ENCODE results near the gene MYO9A.
"Not testable (repeated sequence)": the region's sequence is repeated elsewhere in the genome, so short reads cannot be mapped to it uniquely, and the experiment has no call there.

Gene MYO9A

GRCh38 chr15:71889947-71890346, 228.0 kb downstream of the MYO9A start:
- in situ Hi-C loops (cut with HindIII; ENCODE audit: low sequenced_read_pairs): no loop called here

DNA sequence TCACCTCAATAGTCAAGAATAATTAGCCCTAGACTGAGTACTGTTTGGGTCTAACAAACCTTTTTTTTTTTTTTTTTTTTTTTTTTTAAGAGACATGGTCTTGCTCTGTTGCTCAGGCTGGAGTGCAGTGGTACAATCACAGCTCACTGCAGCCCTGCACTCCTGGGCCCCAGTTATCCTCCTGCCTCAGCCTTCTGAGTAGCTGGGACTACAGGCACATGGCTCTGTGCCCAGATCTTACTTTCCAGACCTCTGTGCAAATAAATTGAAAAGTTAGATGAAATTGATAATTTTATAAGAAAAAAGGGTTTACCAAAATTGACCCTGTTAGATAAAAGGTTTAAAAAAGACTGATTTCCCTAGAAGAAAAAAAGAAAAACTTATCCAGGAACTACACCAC, 228.6 kb downstream of the MYO9A start:
- in situ Hi-C loops (cut with HindIII; ENCODE audit: low sequenced_read_pairs): no loop called here

DNA sequence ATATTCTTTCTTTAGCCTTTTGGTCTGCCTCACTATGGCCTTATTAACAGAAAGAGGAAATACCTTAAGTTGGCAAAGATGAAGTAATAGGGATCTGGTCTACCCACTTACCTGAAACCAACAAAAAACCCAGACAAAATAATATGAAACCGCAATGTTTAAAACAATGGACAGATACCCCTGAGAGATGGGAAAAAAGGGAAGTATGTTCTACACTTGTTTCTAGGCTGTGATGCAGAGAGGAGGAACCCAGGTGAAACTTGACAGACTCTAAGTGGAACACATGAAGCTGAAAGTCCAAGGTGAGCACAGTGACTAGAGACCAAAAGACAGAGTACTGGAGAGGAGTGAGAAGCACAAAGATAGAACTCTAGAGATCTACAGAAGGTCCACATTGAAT, 229.2 kb downstream of the MYO9A start:
- in situ Hi-C loops (cut with HindIII; ENCODE audit: low sequenced_read_pairs): no loop called here

- in situ Hi-C loops (cut with HindIII; ENCODE audit: low sequenced_read_pairs): no loop called here
Observed at GRCh38 chr15:71885390-71885789, 232.6 kb downstream of the MYO9A start.

DNA sequence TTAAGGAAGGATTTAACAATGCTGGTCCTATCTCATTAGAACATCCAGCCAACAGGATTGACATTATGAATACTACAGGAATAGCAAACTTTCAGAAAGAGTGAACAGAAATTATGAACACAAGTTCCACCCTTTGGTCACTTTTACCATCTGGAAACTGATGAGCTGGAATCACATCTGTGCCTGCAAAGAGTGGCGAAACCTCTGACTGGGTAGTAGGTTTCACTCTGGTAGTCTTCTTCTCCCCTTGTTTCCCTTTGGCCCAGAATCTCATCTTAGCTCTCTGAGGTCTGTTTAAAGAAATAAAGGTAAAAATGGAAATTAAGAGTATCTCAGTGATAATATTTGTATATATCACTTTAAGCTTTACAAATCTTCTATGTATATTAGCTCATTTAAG, 234.5 kb downstream of the MYO9A start:
- in situ Hi-C loops (cut with HindIII; ENCODE audit: low sequenced_read_pairs): no loop called here

DNA sequence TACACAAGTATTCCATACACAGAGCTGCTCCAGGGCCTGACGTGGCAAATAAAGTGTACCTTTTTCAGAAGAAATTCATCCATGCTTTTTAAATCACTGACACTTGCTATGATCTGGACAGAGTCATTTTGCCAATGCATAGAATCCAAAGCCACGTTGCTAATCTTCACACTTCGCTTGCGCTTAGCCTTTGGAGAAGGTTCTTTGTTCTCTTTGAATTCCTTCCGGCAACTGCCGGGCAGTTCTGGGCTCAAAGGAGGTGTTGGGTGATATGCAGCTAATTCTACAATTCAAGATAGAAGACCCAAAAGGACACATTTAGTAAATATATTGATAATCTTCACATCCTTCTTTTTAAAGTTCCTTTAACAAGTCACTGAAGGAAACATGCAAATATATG, 237.7 kb downstream of the MYO9A start:
- in situ Hi-C loops (cut with HindIII; ENCODE audit: low sequenced_read_pairs): no loop called here

GRCh38 chr15:71874245-71874644, 243.7 kb downstream of the MYO9A start:
- in situ Hi-C loops (cut with HindIII; ENCODE audit: low sequenced_read_pairs): no loop called here

- in situ Hi-C loops (cut with HindIII; ENCODE audit: low sequenced_read_pairs): not testable (repeated sequence)
Observed at GRCh38 chr15:71858232-71858631, 259.7 kb downstream of the MYO9A start.

GRCh38 chr15:71853543-71853942, 264.4 kb downstream of the MYO9A start:
- in situ Hi-C loops (cut with HindIII; ENCODE audit: low sequenced_read_pairs): no loop called here

GRCh38 chr15:71844916-71845315, 273.0 kb downstream of the MYO9A start:
- in situ Hi-C loops (cut with HindIII; ENCODE audit: low sequenced_read_pairs): no loop called here

- in situ Hi-C loops (cut with HindIII; ENCODE audit: low sequenced_read_pairs): no loop called here
Observed at GRCh38 chr15:71841563-71841962, 276.4 kb downstream of the MYO9A start.

- in situ Hi-C loops (cut with HindIII; ENCODE audit: low sequenced_read_pairs): no loop called here
Observed at GRCh38 chr15:71830981-71831380, 287.0 kb downstream of the MYO9A start.

DNA sequence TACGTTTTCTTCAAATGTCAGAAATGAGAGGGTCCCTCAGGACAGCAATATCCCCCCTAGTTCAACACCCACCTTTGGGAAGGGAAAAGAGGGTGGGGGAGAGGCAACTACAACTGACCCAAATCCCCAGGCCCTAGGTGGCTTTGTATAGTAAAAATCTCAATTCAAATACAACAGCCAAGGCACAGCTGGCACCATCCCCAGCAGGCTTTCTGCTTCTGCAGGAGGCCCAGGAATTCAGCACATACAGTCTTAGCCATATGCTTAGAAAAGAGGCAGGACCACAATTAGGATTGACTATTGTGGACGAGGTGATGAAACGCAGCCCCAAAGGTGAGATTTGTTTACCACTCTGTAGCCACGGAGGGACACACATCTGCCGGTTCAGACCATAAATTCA, 291.8 kb downstream of the MYO9A start:
- in situ Hi-C loops (cut with HindIII; ENCODE audit: low sequenced_read_pairs): no loop called here

GRCh38 chr15:71825021-71825730, 292.8 kb downstream of the MYO9A start:
- in situ Hi-C loops (cut with HindIII; ENCODE audit: low sequenced_read_pairs): no loop called here

DNA sequence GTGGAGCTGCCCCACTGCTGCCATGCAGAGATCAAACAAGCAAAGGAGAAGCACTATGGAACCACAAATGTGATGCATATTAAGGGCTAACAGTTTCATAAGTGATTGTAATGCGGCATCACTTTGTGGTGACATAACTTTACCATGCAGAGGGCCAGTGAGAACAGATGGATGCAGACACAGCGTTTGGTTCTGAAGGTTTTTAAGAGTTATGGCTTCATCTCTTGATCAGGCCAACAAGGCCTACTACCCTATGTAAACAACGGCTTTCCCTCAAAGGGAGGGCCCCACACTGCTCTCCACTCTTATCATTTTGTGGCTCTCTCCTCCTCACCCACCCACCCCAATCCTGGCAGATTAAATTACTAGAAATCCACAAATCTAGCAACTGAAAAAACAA, 294.1 kb downstream of the MYO9A start:
- in situ Hi-C loops (cut with HindIII; ENCODE audit: low sequenced_read_pairs): no loop called here

DNA sequence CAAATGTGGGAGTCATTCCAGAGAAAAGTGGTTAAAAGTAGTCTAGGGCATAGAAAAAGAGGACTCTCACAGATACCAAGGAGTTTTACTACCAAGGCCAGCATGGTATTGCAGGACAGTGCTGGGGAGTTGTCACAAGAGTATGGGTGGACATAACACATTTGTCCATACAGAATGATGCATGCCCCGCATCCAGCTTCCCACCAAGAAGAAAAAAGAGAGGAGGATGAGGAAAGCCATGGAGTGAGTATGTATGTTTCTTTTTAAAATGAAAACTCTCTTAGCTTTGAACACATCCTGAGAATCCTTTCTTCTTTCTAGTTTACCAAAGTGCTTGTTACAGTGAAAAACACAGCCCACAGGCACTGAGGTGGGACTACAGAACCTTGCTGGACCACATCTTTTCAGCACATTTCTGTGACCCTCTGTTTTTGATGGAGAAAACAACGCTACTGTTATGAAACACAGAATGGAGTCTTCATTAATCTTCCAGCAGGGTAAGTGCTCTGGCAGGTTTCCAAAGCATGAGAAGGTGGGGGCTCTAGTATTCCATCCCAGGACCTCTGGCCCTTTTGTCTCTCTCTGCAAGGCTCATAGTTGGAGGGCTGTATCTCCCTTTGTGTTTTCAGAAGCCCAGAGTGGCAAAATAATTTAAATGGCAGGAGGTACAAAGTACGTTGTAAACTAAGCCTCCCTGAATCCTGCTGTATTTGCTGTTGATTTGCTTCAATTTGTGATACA, 294.9 kb downstream of the MYO9A start:
- in situ Hi-C loops (cut with HindIII; ENCODE audit: low sequenced_read_pairs): no loop called here

DNA sequence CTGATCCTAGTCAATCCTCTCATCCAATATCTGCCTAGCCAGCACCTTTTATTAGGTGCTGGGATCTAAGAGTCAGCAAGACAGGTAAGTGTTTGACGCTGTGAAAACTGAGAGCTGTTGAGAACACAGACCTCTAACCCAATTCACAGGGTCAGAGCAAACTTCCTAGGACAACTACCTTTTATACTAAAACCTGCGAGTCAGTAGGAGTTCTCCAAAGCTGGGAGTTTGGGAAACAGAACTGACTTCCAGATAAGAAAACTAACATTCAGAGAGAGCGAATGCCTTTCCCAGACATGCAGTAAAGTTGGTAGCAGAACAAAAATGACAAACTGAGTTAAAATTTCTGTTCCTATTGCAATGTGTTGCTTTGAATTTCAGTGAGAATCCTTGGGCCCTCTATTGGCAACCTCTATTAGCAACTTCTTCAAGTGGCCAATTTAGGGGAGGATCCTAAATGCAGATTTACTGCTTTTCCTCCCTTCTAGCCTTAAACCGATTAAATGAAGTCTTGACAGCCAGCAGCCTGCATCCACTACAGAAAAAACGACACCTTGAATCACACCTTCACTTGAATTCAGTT, 296.3 kb downstream of the MYO9A start:
- in situ Hi-C loops (cut with HindIII; ENCODE audit: low sequenced_read_pairs): no loop called here

- in situ Hi-C loops (cut with HindIII; ENCODE audit: low sequenced_read_pairs): no loop called here
Observed at GRCh38 chr15:71820127-71820526, 297.8 kb downstream of the MYO9A start.

DNA sequence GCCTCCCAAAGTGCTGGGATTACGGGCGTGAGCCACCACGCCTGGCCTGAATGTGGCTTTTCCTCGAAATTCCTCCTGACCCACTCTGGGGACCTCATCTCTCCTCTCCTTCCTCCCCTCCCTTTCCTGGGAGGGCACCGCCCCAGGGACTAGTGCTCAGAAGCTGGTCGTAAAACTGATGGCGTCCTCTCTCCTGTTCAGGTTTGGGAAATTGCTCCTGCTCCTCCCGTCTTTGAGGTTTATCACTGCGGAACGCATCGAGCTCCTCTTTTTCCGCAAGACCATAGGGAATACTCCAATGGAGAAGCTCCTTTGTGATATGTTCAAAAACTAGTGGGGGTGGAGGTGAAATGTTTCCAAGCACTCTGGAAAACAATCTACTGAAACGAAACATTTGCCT, 300.6 kb downstream of the MYO9A start:
- in situ Hi-C loops (cut with HindIII; ENCODE audit: low sequenced_read_pairs): no loop called here

DNA sequence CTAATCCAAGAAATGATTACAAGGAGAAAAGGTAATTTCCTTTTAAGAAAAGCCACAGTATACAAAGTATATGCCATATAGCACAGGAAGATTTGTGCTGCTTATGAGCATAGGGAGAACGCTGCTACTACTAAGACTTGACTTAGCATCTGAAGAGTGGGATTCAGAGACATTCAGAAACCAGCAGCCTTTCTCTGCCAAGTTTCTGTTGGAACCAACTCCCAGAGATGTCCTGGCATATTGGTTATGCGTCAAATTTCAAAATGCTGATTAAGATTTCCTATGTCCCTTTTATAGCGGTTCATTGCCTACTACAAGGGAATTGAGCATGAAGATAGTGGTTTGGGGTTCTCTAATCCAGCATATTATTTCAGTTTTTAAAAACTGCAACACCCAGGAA, 302.6 kb downstream of the MYO9A start:
- in situ Hi-C loops (cut with HindIII; ENCODE audit: low sequenced_read_pairs): no loop called here

GRCh38 chr15:71813723-71814470, 304.1 kb downstream of the MYO9A start:
- in situ Hi-C loops (cut with HindIII; ENCODE audit: low sequenced_read_pairs): no loop called here

Data from DLD1 (cell line).